Hematopoietic multipotent progenitor cell treated with erythropoietin and hydrocortisone succinate and interleukin-3 and kit ligand, for 17 days (in vitro differentiated cells): Measurements from ENCODE around the gene PADI1.

Source experiments
- DNase-seq: peaks from one replicate; pipeline ENCODE4 v3.0.0-alpha.2; 2015; ENCODE audit warnings: low spot score

PADI1 gene

GRCh38 chr1:17244821-17245740, 40.2 kb downstream of the PADI1 start:
- DNase-seq, result no peak

DNA sequence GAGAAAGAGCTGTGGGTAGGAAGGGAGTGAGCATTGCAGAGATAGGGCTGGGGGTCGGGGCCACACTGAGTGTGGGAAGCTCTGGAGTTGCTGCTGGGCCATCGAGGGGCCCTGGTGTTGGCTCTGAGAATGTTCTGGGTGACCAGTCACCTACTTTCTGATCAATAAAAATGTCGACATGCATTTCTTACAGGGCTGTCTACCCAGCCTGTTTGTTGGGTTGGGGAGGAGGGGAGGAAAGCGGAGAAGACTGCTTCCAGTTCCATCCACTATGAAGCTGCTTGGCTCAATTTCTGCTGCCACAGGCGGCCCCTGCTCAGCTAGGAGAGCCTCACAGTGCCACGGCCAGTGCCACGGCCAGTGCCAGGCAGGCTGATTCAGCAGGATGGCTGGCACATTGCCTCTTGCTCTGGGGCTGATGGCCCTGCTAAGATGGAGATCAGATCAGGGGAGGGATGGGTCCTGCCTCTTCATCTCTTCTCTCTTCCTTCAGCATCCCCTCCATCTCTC, 40.9 kb downstream of the PADI1 start:
- no peak for DNase-seq

DNA sequence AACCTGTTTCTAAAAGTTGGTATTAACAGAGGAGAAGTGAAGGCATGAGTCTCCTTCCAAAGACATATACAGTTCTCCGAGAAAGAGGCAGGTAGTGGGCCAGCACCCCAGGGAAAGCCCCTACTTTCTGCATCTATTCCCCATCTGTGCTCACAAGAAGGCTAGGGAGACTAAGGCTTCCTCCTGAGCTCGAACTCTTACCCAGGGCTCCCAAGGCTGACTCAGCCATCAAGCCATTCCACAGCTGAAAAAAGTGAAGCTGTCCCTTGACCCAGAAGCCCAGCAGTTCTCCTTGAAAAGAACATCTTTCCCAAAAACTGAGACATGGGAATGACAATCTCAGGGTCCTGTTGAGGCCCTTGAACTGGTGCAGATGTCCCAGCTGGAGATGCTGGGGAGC, 42.0 kb downstream of the PADI1 start:
- DNase-seq, result no peak

- DNase-seq, result no peak
Observed at GRCh38 chr1:17248781-17249180, 43.9 kb downstream of the PADI1 start, which contains the start of gene PADI3. PADI3 (plus strand) TSS chr1:17249098; CDS start chr1:17249138, 40 bp downstream.

- DNase-seq, result no peak
Observed at GRCh38 chr1:17250601-17251000, 45.7 kb downstream of the PADI1 start.

DNA sequence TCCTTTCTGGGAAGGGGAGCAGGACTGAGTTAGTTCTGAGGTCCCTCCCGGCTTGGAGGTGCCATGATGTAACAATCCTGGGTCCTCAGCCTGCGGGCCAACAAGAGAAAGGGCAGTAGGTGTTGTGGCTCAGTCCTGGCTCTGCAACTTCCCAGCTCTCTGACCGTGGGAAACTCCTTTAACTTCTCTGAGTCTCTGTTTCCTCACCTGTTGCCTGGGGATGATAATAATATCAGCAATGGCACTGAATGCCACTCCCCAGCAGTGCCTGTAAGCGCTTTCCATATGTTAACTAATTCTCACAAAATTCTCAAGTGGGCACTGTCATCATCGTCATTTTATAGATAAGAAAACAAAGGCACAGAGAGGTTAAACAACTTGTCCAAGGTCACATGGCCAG, 46.3 kb downstream of the PADI1 start:
- DNase-seq, result no peak

DNA sequence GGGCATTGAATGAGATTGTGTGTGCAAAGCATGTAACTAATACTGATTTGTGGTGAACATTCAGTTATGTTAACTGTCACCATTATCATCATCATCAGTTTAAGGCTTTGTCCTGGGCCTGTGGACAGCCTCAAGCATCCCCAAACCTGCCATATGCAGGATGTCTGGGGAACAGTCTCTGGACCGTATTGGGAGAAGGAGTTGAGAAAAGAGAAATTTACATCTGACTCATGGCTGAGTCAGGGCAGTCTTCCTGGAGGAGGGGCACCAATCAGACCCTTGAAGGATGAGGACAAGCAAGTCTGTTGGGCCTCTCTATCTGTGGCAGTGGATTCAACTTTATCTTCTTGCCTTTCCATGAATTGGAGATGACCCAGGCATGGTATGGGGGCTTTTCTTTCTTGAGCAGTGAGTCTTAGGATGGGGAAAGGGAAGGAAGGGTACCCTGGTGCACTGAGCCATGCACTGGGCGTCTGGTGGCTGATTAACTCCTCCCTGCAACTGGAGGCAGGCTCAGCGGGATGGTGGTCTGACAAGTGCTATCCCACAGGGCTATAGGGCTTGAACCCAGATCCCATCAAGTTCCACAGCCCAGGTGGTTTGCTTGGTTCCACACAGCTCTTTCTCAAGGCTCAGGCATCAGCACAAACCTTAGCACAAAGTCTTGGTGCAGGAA, 46.9 kb downstream of the PADI1 start:
- no peak for DNase-seq

- DNase-seq, result no peak
Observed at GRCh38 chr1:17255336-17255735, 50.4 kb downstream of the PADI1 start.

DNA sequence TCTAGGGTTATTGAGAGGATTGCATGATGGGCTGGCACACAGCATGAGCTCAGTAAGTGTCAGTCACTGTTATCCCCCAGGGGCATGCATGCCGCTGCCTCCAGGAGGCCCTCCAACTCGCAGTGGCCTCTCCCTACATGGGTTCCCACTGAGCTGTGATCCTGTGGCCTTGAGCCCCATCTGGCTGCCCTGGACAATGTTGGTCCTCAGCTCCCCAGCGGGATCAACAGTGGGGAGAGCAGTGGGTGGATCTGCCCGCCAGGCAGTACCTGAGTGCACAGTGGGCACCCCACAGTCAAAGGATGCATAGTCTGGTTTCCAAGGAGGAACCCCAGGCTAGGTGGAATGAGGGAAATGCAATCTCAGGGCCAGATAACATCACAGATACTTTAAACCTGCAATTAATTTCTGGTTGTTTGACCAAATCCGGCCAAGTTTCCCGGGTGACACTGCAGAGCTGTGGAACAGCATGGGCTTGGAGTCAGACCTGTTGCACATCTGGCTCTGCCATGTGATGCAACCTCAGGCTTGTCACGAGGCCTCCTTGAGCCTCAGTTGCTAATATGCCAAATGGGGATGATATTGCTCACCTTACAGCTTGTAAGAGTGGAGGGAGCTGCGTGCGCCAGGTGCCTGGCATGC, 53.3 kb downstream of the PADI1 start:
- DNase-seq, result no peak

DNA sequence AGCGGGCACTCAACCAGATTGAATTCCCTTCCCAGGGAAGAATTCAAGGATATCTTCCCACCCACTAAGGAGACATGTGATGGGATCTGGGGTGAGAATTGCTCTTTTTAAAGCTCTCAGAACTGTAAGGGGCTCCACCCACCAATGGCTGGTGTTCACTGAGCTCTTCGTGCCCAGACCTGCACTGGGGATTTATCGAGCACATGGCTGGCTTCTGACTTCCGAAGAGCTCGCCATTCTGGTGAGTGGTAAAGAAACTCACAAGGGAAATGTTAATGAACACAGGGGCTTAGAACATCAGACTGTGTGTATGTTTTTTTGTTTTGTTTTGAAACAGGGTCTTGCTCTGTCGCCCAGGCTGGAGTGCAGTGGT, 53.8 kb downstream of the PADI1 start:
- DNase-seq, result no peak

- DNase-seq, result no peak
Observed at GRCh38 chr1:17259233-17259873, 54.4 kb downstream of the PADI1 start.

- no peak for DNase-seq
Observed at GRCh38 chr1:17260264-17260663, 55.3 kb downstream of the PADI1 start.

GRCh38 chr1:17260738-17261137, 55.8 kb downstream of the PADI1 start:
- no peak for DNase-seq

GRCh38 chr1:17263936-17264335, 59.0 kb downstream of the PADI1 start:
- no peak for DNase-seq

DNA sequence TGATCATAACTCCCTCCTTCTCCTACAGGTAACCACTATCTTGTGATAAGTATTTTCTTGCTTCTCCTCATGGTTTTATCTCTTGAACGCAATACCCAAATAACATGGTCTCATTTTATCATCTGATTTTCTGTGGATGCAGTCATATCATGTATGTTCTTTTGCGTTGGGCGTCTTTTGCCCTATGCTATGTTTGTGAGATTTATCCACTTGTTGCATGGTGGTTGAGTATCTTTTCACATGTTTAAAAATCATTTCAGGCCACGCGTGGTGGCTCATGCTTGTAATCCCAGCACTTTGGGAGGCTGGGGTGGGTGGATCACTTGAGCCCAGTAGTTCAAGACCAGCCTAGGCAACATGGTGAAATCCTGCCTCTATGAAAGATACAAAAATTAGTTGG, 59.5 kb downstream of the PADI1 start:
- no peak for DNase-seq

- no peak for DNase-seq
Observed at GRCh38 chr1:17265162-17265561, 60.2 kb downstream of the PADI1 start.

- no peak for DNase-seq
Observed at GRCh38 chr1:17265950-17266349, 61.0 kb downstream of the PADI1 start.

DNA sequence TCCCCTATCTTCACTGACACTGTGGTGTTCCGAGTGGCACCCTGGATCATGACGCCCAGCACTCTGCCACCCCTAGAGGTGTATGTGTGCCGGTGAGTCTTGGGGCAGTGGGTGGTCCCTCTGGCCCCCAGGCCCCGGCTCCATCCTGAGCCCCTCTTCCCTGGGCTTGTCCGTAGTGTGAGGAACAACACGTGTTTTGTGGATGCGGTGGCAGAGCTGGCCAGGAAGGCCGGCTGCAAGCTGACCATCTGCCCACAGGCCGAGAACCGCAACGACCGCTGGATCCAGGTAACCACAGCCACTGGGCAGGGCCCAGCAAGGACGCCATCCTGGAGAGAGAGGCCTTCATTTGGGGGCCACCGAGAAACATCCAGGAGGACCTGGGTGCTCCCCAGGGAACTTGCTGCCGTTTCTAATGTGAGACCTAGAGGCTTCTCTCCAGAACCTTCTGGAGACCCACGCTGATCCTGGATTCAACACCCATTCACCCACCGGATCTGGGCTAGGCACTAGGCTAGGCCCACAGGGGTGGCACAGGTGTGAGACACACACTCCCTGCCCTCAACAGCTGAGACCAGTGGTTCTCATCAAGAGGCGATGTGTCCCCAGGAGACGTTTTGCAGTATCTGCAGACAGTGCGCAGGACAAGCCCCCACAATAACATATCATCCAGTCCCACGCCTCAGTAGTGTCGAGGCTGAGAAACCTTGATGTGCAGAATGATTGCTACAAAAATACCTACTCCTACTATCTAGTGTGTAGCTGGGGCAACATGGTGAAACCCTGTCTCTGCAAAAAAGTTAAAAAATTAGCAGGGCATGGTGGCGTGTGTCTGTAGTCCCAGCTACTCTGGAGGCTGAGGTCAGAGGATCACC, 66.2 kb downstream of the PADI1 start:
- no peak for DNase-seq

GRCh38 chr1:17272066-17272465, 67.1 kb downstream of the PADI1 start:
- no peak for DNase-seq

DNA sequence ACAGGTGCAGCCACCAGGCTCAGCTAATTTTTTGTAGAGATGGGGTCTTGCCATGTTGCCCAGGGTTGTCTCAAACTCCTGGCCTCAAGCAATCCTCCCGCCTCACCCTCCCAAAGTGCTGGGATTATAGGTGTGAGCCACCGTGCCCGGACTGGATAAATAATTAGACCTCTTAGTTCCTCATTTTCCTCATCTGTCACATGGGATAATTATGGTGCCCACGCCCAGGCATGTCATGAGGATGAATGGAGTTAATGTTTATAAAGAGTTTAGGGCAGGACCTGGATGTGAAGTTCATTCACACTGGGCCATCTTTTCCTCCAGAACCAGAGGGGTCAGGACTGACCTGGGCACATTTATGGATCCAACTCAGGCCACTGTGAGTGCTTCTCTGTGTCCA, 67.7 kb downstream of the PADI1 start:
- DNase-seq, result no peak

DNA sequence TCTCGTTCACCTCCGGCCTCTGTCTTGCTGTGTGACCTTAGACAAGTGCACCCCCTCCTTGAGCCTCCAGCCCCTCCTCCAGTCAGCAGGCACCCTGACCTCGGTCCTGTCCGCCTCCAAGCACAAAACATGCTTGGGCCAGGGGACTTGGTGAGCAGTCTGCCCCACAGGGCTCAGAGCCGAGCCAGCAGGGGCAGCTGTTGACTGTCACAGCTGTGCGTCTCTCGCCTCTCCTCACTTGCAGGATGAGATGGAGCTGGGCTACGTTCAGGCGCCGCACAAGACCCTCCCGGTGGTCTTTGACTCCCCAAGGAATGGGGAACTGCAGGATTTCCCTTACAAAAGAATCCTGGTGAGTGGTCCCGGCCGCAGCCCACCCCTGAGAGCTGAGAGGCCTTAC, 68.2 kb downstream of the PADI1 start:
- no peak for DNase-seq
